Activated T-helper 9 cell treated with anti-CD3 and anti-CD28 coated beads, Interleukin-2, amount 50 U/mL, for 16 hours (primary cell): ENCODE data around the gene PAPPA2.
"Not testable (repeated sequence)": the region's sequence is repeated elsewhere in the genome, so short reads cannot be mapped to it uniquely, and the experiment has no call there.

ENCODE experiments used
- DNase-seq: peaks from one replicate; pipeline ENCODE4 v3.0.0-alpha.2; 2020; ENCODE audit warnings: low read depth

Gene PAPPA2

DNA sequence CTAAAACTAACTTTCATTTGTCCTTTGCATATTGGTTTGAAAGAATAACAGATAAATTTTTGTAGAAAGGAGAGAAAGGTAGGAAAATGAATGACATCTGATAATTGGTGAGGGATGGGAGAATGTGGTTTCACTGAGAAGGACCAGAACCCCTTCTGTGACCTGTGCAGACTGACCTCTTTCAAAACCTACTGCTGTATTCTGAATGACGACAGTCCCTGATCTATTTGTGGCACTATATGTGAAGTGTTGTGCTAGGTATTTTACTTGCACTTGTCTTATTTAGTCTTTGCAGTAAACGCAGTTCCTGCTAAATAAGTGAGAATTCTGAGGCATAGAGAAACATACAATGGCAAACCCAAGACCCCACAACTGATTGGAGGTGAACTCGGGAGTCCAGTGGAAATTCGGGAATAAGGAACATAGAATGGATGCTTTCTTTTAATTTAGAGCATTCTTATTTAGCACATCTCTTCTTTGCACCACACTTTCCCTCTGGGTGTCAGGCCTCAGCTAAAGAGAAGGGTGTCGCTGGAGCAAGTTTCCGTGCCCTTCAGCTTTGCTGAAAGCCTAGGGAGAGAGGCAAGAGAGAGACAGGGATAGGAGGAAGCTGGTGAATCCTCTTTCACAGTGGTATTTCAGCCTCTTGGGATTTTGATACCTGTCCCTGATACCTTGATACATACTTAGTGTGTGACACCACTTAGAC, 230.2 kb downstream of the PAPPA2 start:
- no peak for DNase-seq

DNA sequence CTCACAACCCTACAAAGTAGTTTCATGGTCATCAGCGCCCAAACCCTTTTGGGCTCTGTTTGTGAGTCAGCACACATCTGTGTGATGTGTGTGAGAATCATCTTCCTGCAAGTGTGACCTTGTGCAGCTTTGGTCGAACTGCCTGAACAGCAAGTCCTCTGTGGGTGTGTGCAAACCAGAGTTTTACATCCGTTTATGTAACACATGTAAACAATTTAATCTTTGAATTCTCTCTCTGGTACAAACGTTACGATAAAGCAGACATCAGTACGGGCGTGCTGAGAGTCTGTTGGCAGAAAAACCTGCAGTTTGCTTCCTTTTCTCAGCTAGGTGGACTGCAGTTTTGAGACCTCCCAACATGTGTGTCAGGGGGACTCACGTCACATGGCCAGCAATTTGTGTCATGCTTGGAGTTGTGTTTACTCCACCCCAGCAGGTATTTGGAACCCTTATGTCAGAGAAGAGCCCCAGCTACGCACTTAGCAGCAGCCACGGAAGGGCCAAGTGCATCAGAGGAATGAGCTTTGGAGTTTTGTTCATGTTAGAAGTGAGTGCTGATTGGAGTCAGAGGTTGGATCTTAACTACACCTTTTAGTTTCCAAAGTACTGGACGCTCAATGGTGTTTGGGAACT, 230.8 kb downstream of the PAPPA2 start:
- no peak for DNase-seq

DNA sequence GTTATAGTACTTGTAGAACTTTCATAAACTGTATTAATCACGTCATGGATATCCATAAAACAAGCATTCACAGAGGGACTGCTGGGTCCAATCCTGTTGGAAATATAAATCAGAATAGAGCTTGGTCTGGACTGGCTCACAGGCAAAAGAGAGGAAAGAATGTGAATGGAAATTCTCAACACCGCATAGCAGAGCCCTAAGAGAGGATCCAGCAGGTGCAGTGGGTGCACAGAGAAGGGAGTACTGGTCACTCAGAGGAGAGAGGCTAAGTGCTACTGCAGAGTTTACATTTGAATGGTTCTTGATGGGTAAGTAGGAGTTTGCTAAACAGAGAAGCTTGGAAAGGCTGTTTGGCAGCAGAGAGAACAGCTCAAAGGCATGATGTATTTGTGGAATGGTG, 231.7 kb downstream of the PAPPA2 start:
- DNase-seq = no peak

GRCh38 chr1:176696109-176696508, 233.1 kb downstream of the PAPPA2 start:
- no peak for DNase-seq

DNA sequence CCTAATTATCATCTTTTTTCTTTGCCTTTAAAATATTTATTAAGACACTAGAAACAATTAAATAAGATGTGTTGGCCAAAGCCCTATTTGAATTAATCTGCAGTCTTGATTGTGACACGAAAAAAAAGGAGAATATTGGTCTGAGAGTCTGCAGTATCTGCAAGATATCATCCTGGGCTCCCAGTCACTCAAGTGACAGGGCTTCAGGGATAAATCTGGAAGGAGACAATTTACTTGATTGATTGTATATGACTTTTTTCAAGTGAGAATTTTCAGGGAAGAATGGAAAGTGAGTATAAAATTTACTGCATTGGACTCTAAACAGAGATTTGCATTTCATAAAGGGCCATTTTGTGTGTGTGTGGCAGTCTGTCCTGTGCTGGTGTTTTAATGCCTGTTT, 233.7 kb downstream of the PAPPA2 start:
- DNase-seq = no peak

DNA sequence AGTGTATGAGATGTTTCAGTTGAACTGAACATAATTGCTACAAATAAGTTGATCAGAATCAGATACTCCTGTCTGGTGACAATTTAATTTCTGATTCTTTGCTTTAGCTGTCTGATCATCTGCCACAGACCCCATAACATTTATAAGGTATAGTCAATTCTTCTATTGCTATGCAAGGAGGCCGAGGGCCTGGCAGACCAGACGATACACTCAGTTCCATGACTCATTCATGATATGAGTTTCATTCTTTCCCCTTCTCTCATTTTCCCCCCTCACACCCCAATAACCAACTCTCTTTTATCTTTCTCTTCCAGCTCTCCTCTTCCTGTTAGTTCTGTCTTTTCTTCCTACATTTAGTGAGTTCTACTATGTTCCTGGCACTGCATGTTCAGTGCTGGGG, 236.8 kb downstream of the PAPPA2 start:
- no peak for DNase-seq

GRCh38 chr1:176701151-176701866, 238.3 kb downstream of the PAPPA2 start:
- no peak for DNase-seq

GRCh38 chr1:176702901-176703300, 239.9 kb downstream of the PAPPA2 start:
- no peak for DNase-seq

GRCh38 chr1:176705585-176705984, 242.6 kb downstream of the PAPPA2 start:
- no peak for DNase-seq

- no peak for DNase-seq
Measured at GRCh38 chr1:176717066-176717750, 254.2 kb downstream of the PAPPA2 start.

DNA sequence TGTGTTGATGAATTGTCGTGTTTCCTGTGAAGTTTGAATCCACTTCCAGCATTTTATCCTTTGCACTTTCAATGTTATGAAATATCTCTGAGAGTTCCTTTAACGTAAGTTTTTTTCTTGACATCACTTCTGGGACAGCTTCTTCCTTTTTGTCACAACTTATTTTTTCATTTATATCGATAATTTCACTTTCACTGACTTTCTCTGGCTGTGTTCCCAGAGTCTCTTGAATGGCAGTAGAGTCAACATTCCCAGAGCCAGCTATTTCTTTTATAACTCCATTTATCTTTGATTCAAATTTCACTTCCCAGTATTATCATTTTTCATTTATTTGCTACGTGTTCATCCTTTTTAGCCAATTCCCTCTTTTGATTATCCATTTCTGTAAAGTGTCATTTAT, 256.5 kb downstream of the PAPPA2 start:
- DNase-seq = no peak

GRCh38 chr1:176720838-176721237, 257.9 kb downstream of the PAPPA2 start:
- no peak for DNase-seq

DNA sequence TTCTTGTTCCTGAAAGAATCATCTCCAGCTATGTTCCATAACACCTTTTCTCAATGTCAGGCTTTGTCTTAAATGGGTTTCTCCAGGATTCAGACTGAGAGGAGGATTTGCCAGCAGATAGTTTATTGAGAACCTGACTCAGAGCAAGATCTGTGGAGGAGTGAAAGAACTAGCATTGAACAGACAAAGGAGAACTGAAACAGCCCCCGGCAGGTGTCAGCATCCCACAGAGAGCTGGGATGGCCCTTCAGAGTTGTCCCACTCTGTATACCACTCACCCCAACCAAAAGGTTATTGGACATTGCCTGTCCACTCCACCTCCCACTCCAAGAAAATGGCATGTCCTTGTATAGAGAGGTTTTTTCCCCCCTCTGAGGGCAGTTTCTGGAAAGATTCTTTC, 270.7 kb downstream of the PAPPA2 start:
- no peak for DNase-seq

DNA sequence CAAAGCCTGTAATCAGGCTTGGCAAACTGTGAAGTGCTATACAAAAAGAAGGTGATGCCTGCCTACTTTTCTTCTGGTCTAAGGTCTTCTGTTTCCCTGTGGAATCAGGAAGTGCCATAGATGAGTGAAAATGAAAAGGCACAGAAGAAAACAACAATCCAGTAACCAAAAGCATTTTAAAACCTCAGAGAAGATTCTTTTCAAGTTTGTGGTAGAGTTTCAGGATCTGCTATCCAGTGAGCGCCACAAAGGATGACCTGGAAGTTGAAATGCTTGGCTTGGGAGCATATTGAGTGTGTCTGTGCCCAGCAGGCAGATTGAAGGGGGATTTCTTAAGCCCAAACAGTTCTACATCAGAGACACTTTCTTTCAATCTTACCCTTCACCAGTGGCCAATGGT, 272.2 kb downstream of the PAPPA2 start:
- DNase-seq = no peak

GRCh38 chr1:176736015-176736414, 273.0 kb downstream of the PAPPA2 start:
- DNase-seq = no peak

GRCh38 chr1:176741181-176741580, 278.2 kb downstream of the PAPPA2 start:
- DNase-seq = no peak

- DNase-seq = no peak
Measured at GRCh38 chr1:176742322-176742721, 279.3 kb downstream of the PAPPA2 start.

DNA sequence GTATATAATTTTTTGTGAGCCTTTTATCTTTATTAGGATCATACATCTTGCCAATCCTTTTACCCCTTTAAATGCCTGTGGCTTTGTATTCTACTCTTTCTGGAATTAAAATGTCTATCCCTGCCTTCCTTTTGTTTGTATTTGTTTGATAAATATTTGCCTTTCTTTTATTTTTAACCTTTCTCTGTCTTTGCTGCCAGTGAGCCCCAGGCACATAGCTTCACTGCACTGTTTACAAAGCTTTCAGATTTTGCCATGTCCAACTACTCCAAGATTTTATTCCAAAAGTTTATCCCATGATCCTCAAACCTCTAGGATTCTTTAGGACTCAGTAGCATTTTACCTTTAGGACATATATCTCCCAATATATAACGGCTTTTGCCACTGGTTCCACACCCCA, 281.2 kb downstream of the PAPPA2 start:
- DNase-seq = no peak

GRCh38 chr1:176745945-176746344, 283.0 kb downstream of the PAPPA2 start:
- no peak for DNase-seq

DNA sequence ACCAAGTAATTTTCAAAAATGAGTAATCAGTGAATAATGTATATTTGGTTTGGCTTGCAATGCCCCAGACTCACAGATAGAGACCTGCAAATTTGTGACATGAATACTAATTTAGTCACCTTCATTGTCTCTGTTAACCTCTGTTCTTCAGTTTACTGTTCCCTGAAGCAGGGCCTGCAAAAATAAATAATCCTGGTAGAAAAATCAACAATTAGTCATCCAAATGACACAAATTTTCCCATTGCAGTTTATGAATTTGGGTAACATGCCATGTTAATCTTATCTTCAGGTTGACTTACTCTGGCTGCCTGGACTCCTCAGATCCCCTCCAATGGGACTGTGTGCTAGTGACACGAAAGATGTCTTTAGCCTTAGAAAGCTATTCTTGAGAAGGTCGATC, 289.5 kb downstream of the PAPPA2 start:
- no peak for DNase-seq

DNA sequence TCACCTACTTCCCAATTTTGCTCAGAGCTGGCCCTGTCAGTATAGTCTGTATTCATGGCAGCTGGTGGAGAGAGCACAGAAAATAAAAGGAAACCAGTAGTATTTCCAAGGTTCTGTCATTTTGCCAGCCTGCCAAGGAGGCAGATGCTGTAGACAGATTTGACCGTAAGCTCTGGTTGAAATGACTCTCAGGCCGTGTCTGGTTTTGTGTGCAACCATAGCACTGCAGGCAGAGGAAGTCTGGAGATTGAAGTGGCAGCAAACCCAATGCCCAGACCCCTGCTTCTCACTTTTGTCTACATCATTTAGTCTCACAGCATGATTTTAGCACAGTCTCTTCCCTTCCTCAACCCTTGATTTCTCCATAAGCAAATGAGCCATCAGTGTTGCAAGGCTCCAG, 291.7 kb downstream of the PAPPA2 start:
- DNase-seq = no peak

DNA sequence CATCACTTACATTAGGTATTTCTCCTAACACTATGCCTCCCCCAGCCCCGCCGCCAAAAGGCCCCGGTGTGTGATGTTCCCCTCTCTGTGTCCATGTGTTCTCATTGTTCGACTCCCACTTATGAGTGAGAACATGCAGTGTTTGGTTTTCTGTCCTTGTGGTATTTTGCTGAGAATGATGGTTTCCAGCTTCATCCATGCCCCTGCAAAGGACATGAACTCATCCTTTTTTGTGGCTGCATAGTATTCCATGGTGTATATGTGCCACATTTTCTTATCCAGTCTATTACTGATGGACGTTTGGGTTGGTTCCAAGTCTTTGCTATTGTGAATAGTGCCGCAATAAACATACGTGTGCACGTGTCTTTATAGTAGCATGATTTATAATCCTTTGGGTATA, 293.8 kb downstream of the PAPPA2 start:
- not testable (repeated sequence) for DNase-seq

DNA sequence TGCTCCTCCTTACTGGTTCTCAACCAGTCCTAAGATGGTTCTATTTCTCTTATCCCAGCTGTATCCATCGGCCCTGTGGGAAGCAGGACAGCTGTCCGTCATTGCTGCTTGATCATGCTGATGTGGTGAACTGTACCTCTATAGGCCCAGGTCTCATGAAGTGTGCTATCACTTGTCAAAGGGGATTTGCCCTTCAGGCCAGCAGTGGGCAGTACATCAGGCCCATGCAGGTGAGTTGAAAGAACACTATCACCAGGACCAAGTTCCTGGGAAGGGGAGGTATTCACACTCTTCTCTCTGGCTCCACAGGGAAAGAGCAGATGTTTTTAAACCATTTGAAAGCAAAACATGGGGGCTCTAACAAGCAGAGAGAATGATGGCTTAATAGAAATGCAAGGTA, 302.6 kb downstream of the PAPPA2 start:
- no peak for DNase-seq
